Naive thymus-derived CD4-positive, alpha-beta T cell (primary cell): ENCODE data around the gene ARHGAP10. TPM values are rescaled to one million over a fixed set of nuclear protein-coding genes. Genes with fewer than 3 reads are reported as not detected.

Source experiments
- ATAC-seq: fragments of 150-1000 bp; cut with Tn5 transposase; 2 replicates; pipeline ENCODE4 v1.10.0; 2021; ENCODE audit warnings: mild to moderate bottlenecking, moderate library complexity
- CTCF ChIA-PET: fragments of 350-600 bp; sonication (Branson Sonifier 250); formaldehyde crosslinking; loops from one replicate; lab custom pipeline; 2021; ENCODE audit warnings: antibody characterized with exemption; lab: Charles Lee
- POLR2A ChIA-PET: fragments of 350-600 bp; sonication (Branson Sonifier 250); formaldehyde crosslinking; loops from one replicate; lab custom pipeline; 2021; ENCODE audit warnings: antibody characterized with exemption, inconsistent platforms; lab: Charles Lee
- DNase-seq, 9 donors: peaks; one replicate each; pipeline versions ENCODE4 v3.0.0 to v3.0.0-alpha.2; 2020 to 2022; ENCODE audit warnings: mixed read lengths in 1 of 9
- H3K27ac ChIP-seq: one replicate; pipeline ENCODE4 v1.7.0; 2013; ENCODE audit warnings: mild to moderate bottlenecking, low read depth, low read length, moderate library complexity
- H3K27me3 ChIP-seq, 2 donors: one replicate each; pipeline ENCODE4 v1.7.0; 2013; ENCODE audit warnings: low read length in 2 of 2, mild to moderate bottlenecking in 2 of 2, moderate library complexity in 2 of 2; ENCODE audit not compliant: control insufficient read depth in 2 of 2, insufficient read depth in 2 of 2
- H3K36me3 ChIP-seq, 3 experiments: 1 replicate in 2 of 3; 2 replicates in 1 of 3; pipeline ENCODE4 v1.7.0; 2013; ENCODE audit warnings: low read length in 3 of 3, mild to moderate bottlenecking in 3 of 3, moderate library complexity in 1 of 3; ENCODE audit not compliant: insufficient read depth in 3 of 3, control insufficient read depth in 2 of 3
- H3K4me1 ChIP-seq, 2 donors: one replicate each; pipeline ENCODE4 v1.7.0; 2013; ENCODE audit warnings: low read length in 2 of 2, mild to moderate bottlenecking in 2 of 2, moderate library complexity in 1 of 2; ENCODE audit not compliant: control insufficient read depth in 2 of 2, insufficient read depth in 2 of 2
- H3K4me3 ChIP-seq: 2 replicates; pipeline ENCODE4 v1.7.0; 2013; ENCODE audit warnings: mild to moderate bottlenecking, low read length
- H3K9me3 ChIP-seq, 3 experiments: 1 replicate in 2 of 3; 2 replicates in 1 of 3; pipeline ENCODE4 v1.7.0; 2013; ENCODE audit warnings: low read length in 3 of 3; ENCODE audit not compliant: control insufficient read depth in 2 of 3
- H3K27ac Mint-ChIP-seq, 9 donors: one replicate each; pipeline ENCODE4 v1.8.0; 2020 to 2022; ENCODE audit warnings: mixed read lengths in 9 of 9, mild to moderate bottlenecking in 8 of 9, moderate library complexity in 5 of 9, inconsistent platforms in 2 of 9
- H3K27me3 Mint-ChIP-seq, 5 donors: one replicate each; pipeline ENCODE4 v1.8.0; 2021 to 2022; ENCODE audit warnings: mixed read lengths in 5 of 5, mild to moderate bottlenecking in 1 of 5
- H3K36me3 Mint-ChIP-seq, 5 donors: one replicate each; pipeline ENCODE4 v1.8.0; 2020 to 2022; ENCODE audit warnings: mixed read lengths in 5 of 5, mild to moderate bottlenecking in 3 of 5, inconsistent platforms in 1 of 5
- H3K4me1 Mint-ChIP-seq, 7 donors: one replicate each; pipeline ENCODE4 v1.8.0; 2020 to 2022; ENCODE audit warnings: mixed read lengths in 7 of 7, mild to moderate bottlenecking in 3 of 7, inconsistent platforms in 1 of 7
- H3K4me3 Mint-ChIP-seq, 10 donors: one replicate each; pipeline ENCODE4 v1.8.0; 2020 to 2022; ENCODE audit warnings: mild to moderate bottlenecking in 10 of 10, mixed read lengths in 10 of 10, moderate library complexity in 6 of 10, inconsistent platforms in 2 of 10
- H3K9me3 Mint-ChIP-seq, 11 donors: one replicate each; pipeline ENCODE4 v1.8.0; 2020 to 2022; ENCODE audit warnings: mixed read lengths in 11 of 11, mild to moderate bottlenecking in 4 of 11, inconsistent platforms in 1 of 11, moderate library complexity in 1 of 11
- intact Hi-C, 2 donors: fragments of 100-400 bp; cut with micrococcal nuclease; formaldehyde crosslinking; loops; one replicate each; pipeline ENCODE4 v1.15.1; 2023
- polyA plus RNA-seq, 2 donors: library from polyadenylated mRNA; unstranded; fragments of 300-500 nt; fragmentation: Illumina TruSeq; gene quantifications; one replicate each; pipeline ENCODE4 v1.2.3, GENCODE V29; 2021
- total RNA-seq, 6 experiments: library from RNA in 5 of 6; stranded (reverse) in 5 of 6; gene quantifications; 1 replicate in 5 of 6; 2 replicates in 1 of 6; pipeline ENCODE4 v1.2.3 and lab custom pipeline; 2021 to 2026

The ARHGAP10 gene
- total and polyA plus RNA-seq, 7 experiments from 2014 or later = 1.9 to 8.5 (median 3.0) TPM

GRCh38 chr4:148059617-148060180 lies 327.8 kb downstream of the ARHGAP10 start:
- intact Hi-C loops = loop anchor here (1.0 to 10.0 kb wide), 7 partner anchors 7 to 442 kb away; partner anchors contain the start of genes ARHGAP10 (in 1 of the 2), NR3C2 (in 1 of the 2) and TMEM184C (in 1 of the 2)
- Histone ChIP-seq H3K27me3 (no peaks in the 10 kb centered on the region), H3K27ac (peak overlapping the region; percentile 22), H3K4me3 (no peak overlapping the region), H3K4me1 (peaks cover 34 to 41% of the 10 kb centered on the region in 2 donors), H3K36me3 (no peaks in the 10 kb centered on the region), H3K9me3 (peaks cover 0 to 30% (median 6%) of the 10 kb centered on the region in 3 experiments)
- Mint-ChIP-seq H3K27ac (peak overlapping the region; percentile 69 to 99 (median 92)), H3K4me1 (peaks cover 38 to 90% (median 73%) of the 10 kb centered on the region in 7 donors), H3K27me3 (no peaks in the 10 kb centered on the region), H3K4me3 (peak overlapping the region; percentile 59 to 85 (median 68)), H3K36me3 (peaks cover 13 to 42% (median 32%) of the 10 kb centered on the region in 5 donors), H3K9me3 (peaks cover 0 to 62% (median 29%) of the 10 kb centered on the region in 11 donors)
- ATAC-seq (no peak), DNase-seq (no peak)
- POLR2A ChIA-PET = interaction anchor here (0.8 to 4.4 kb wide), 6 partner anchors 9 to 388 kb away, joined by 4 to 59 read pairs (median 8); partner anchors contain the start of gene NR3C2
- CTCF ChIA-PET = interaction anchor here (0.7 to 0.8 kb wide), 3 partner anchors 35 to 40 kb away, joined by 3 to 4 read pairs (median 3); no protein-coding TSS in a partner anchor

- Histone ChIP-seq H3K4me1 (peaks cover 26 to 38% of the 10 kb centered on the region in 2 donors), H3K27me3 (no peaks in the 10 kb centered on the region), H3K9me3 (peaks cover 0 to 30% (median 6%) of the 10 kb centered on the region in 3 experiments), H3K27ac (peak overlapping the region; percentile 79), H3K4me3 (peak overlapping the region; percentile 49), H3K36me3 (no peaks in the 10 kb centered on the region)
- Mint-ChIP-seq H3K36me3 (peaks cover 13 to 48% (median 39%) of the 10 kb centered on the region in 5 donors), H3K4me1 (peaks cover 38 to 85% (median 66%) of the 10 kb centered on the region in 7 donors), H3K9me3 (peaks cover 0 to 58% (median 29%) of the 10 kb centered on the region in 11 donors), H3K4me3 (peak overlapping the region; percentile 76 to 88 (median 83)), H3K27ac (peak overlapping the region; percentile 93 to 99 (median 97)), H3K27me3 (no peaks in the 10 kb centered on the region)
- ChIA-PET POLR2A (interaction anchor here (0.5 to 4.4 kb wide), 9 partner anchors 10 to 387 kb away, joined by 3 to 59 read pairs (median 6); partner anchors contain the start of gene NR3C2), CTCF (interaction anchor here (0.6 to 0.8 kb wide), 3 partner anchors 17 to 38 kb away, joined by 3 to 4 read pairs (median 4); no protein-coding TSS in a partner anchor)
- intact Hi-C loops = loop anchor here (1.0 to 5.0 kb wide), 4 partner anchors 8 to 382 kb away; partner anchors contain the start of gene NR3C2 (in 1 of the 2)
- ATAC-seq = peak; percentile 76
- peak in 7 of 9 donors; percentile 45 to 76 (median 65) for DNase-seq
Measured at GRCh38 chr4:148060264-148061140, 328.6 kb downstream of the ARHGAP10 start.

- ATAC-seq = peak; percentile 26
- Mint-ChIP-seq H3K36me3 (peaks cover 9 to 49% (median 38%) of the 10 kb centered on the region in 5 donors), H3K9me3 (peaks cover 0 to 53% (median 29%) of the 10 kb centered on the region in 11 donors), H3K27me3 (no peaks in the 10 kb centered on the region), H3K4me3 (peak overlapping the region; percentile 76 to 88 (median 83)), H3K4me1 (peaks cover 34 to 80% (median 60%) of the 10 kb centered on the region in 7 donors), H3K27ac (peak overlapping the region; percentile 93 to 99 (median 97))
- no peaks in the 10 kb centered on the region for H3K36me3 ChIP-seq
- intact Hi-C loops = loop anchor here in 1 of 2 donors (2.0 to 5.0 kb wide), 2 partner anchors 16 to 194 kb away; no protein-coding TSS in a partner anchor
- H3K4me1 ChIP-seq = peaks cover 20 to 32% of the 10 kb centered on the region in 2 donors
- peak overlapping the region; percentile 79 for H3K27ac ChIP-seq
- DNase-seq = no peak
- ChIA-PET CTCF (interaction anchor here (0.6 to 1.4 kb wide), 2 partner anchors 9 to 17 kb away, joined by 4 to 6 read pairs; no protein-coding TSS in a partner anchor), POLR2A (interaction anchor here (0.7 to 4.4 kb wide), 10 partner anchors 9 to 389 kb away, joined by 3 to 59 read pairs (median 4); partner anchors contain the start of gene NR3C2)
- peaks cover 0 to 30% (median 6%) of the 10 kb centered on the region in 3 experiments for H3K9me3 ChIP-seq
- H3K4me3 ChIP-seq = peak overlapping the region; percentile 49
- no peaks in the 10 kb centered on the region for H3K27me3 ChIP-seq
Measured at GRCh38 chr4:148061141-148061481, 329.2 kb downstream of the ARHGAP10 start.

- CTCF ChIA-PET = interaction anchor here (0.6 to 1.4 kb wide), 2 partner anchors 10 to 145 kb away, joined by 3 to 6 read pairs; no protein-coding TSS in a partner anchor
- peak overlapping the region; percentile 79 for H3K27ac ChIP-seq
- ATAC-seq = no peak
Measured at GRCh38 chr4:148061795-148062194, 329.9 kb downstream of the ARHGAP10 start.

GRCh38 chr4:148062301-148062950 lies 330.5 kb downstream of the ARHGAP10 start:
- peaks cover 24 to 66% (median 47%) of the 10 kb centered on the region in 7 donors for H3K4me1 Mint-ChIP-seq
- Histone ChIP-seq H3K36me3 (no peaks in the 10 kb centered on the region), H3K4me1 (peaks cover 7 to 23% of the 10 kb centered on the region in 2 donors), H3K9me3 (peaks cover 0 to 23% (median 6%) of the 10 kb centered on the region in 3 experiments), H3K27ac (no peak overlapping the region), H3K27me3 (no peaks in the 10 kb centered on the region), H3K4me3 (no peak overlapping the region)
- H3K9me3 Mint-ChIP-seq = peaks cover 0 to 41% (median 24%) of the 10 kb centered on the region in 11 donors
- ATAC-seq (no peak), DNase-seq (no peak)
- CTCF ChIA-PET = interaction anchor here (0.6 to 1.4 kb wide), 3 partner anchors 10 to 32 kb away, joined by 3 to 6 read pairs (median 3); no protein-coding TSS in a partner anchor
- intact Hi-C loops = loop anchor here in 1 of 2 donors (5.0 kb wide), 1 partner anchor 195 kb away; no protein-coding TSS in a partner anchor
- no peaks in the 10 kb centered on the region for H3K27me3 Mint-ChIP-seq
- H3K4me3 Mint-ChIP-seq = peak overlapping the region in 6 of 10 donors; percentile 21 to 88 (median 48)
- POLR2A ChIA-PET = interaction anchor here (0.6 to 4.4 kb wide), 4 partner anchors 10 to 384 kb away, joined by 3 to 59 read pairs (median 4); partner anchors contain the start of gene NR3C2
- H3K36me3 Mint-ChIP-seq = peaks cover 9 to 45% (median 34%) of the 10 kb centered on the region in 5 donors
- peak overlapping the region in 7 of 9 donors; percentile 12 to 99 (median 94) for H3K27ac Mint-ChIP-seq

More at GRCh38 chr4:148061795-148062194, 329.9 kb downstream of the ARHGAP10 start:
- peaks cover 29 to 73% (median 53%) of the 10 kb centered on the region in 7 donors for H3K4me1 Mint-ChIP-seq
- peaks cover 0 to 28% (median 6%) of the 10 kb centered on the region in 3 experiments for H3K9me3 ChIP-seq
- DNase-seq = no peak
- no peaks in the 10 kb centered on the region for H3K36me3 ChIP-seq
- peak overlapping the region in 9 of 10 donors; percentile 23 to 88 (median 83) for H3K4me3 Mint-ChIP-seq
- no peak overlapping the region for H3K4me3 ChIP-seq
- intact Hi-C loops = loop anchor here in 1 of 2 donors (2.0 to 5.0 kb wide), 2 partner anchors 17 to 194 kb away; no protein-coding TSS in a partner anchor
- no peaks in the 10 kb centered on the region for H3K27me3 ChIP-seq
- H3K4me1 ChIP-seq = peaks cover 13 to 29% of the 10 kb centered on the region in 2 donors
- no peaks in the 10 kb centered on the region for H3K27me3 Mint-ChIP-seq
- POLR2A ChIA-PET = interaction anchor here (0.7 to 4.4 kb wide), 8 partner anchors 9 to 388 kb away, joined by 3 to 59 read pairs (median 4); partner anchors contain the start of gene NR3C2
- H3K27ac Mint-ChIP-seq = peak overlapping the region; percentile 93 to 99 (median 97)
- H3K36me3 Mint-ChIP-seq = peaks cover 9 to 49% (median 38%) of the 10 kb centered on the region in 5 donors
- H3K9me3 Mint-ChIP-seq = peaks cover 0 to 47% (median 29%) of the 10 kb centered on the region in 11 donors
